Hepatocyte (in vitro differentiated cells): ENCODE results near the gene GADD45B. TPM values are rescaled to one million over a fixed set of nuclear protein-coding genes. Genes with fewer than 3 reads are reported as not detected.

ENCODE experiments used
- DNase-seq: peaks from one replicate; pipeline ENCODE4 v3.0.0-alpha.2; 2016; ENCODE audit warnings: low spot score
- H2AFZ ChIP-seq: fragments of 200-600 bp; sonication (generic); 2 replicates; pipeline ENCODE4 v1.6.0; 2016; ENCODE audit warnings: antibody characterized with exemption, mild to moderate bottlenecking
- H3K27ac ChIP-seq: fragments of 200-600 bp; sonication (generic); 2 replicates; pipeline ENCODE4 v1.5.1; 2016; ENCODE audit warnings: mild to moderate bottlenecking
- H3K27me3 ChIP-seq: fragments of 200-600 bp; sonication (generic); 2 replicates; pipeline ENCODE4 v1.6.1; 2016
- H3K36me3 ChIP-seq: fragments of 200-600 bp; sonication (generic); replicated peaks from 2 replicates; pipeline ENCODE4 v1.5.1; 2016; ENCODE audit warnings: low read depth; ENCODE audit not compliant: insufficient read depth
- H3K4me1 ChIP-seq: fragments of 200-600 bp; sonication (generic); 2 replicates; pipeline ENCODE4 v1.5.1; 2016; ENCODE audit warnings: mild to moderate bottlenecking, moderate library complexity; ENCODE audit not compliant: insufficient read depth
- H3K4me2 ChIP-seq: fragments of 200-600 bp; sonication (generic); 2 replicates; pipeline ENCODE4 v1.6.0; 2016
- H3K4me3 ChIP-seq: fragments of 200-600 bp; sonication (generic); 2 replicates; pipeline ENCODE4 v1.5.1; 2016; ENCODE audit warnings: mild to moderate bottlenecking
- H3K79me2 ChIP-seq: fragments of 200-600 bp; sonication (generic); 2 replicates; pipeline ENCODE4 v1.6.0; 2017; ENCODE audit warnings: mild to moderate bottlenecking
- H3K9me2 ChIP-seq: fragments of 200-600 bp; sonication (generic); replicated peaks from 2 replicates; pipeline ENCODE4 v1.6.0; 2017; ENCODE audit warnings: mild to moderate bottlenecking; ENCODE audit not compliant: insufficient read depth
- H3K9me3 ChIP-seq: fragments of 200-600 bp; sonication (generic); 2 replicates; pipeline ENCODE4 v1.5.1; 2016; ENCODE audit warnings: low read depth, mild to moderate bottlenecking
- H4K20me1 ChIP-seq: fragments of 200-600 bp; sonication (generic); 2 replicates; pipeline ENCODE4 v1.6.0; 2016; ENCODE audit warnings: mild to moderate bottlenecking; ENCODE audit not compliant: insufficient read depth, poor library complexity, severe bottlenecking
- CTCF ChIP-seq: fragments of 200-600 bp; sonication (generic); IDR thresholded peaks from 2 replicates; pipeline ENCODE4 v1.5.1; 2016; ENCODE audit warnings: antibody characterized with exemption, mild to moderate bottlenecking; ENCODE audit not compliant: poor library complexity
- EZH2 ChIP-seq: fragments of 200-600 bp; sonication (generic); IDR thresholded peaks from 2 replicates; pipeline ENCODE4 v1.6.1; 2016; ENCODE audit warnings: antibody characterized with exemption, mild to moderate bottlenecking, borderline replicate concordance
- EZH2phosphoT487 ChIP-seq: fragments of 200-600 bp; sonication (generic); IDR thresholded peaks from one replicate; pipeline ENCODE4 v1.6.1; 2018; ENCODE audit warnings: antibody characterized with exemption, mild to moderate bottlenecking, low read depth, moderate library complexity; ENCODE audit not compliant: unreplicated experiment, severe bottlenecking
- WGBS: methylation state at CpG from one replicate; pipeline ENCODE4 v1.1.6; 2016; ENCODE audit warnings: low lambda C conversion rate; ENCODE audit errors: missing lambda C conversion rate; 5-methylcytosine and 5-hydroxymethylcytosine counted together
- polyA plus RNA-seq: library from polyadenylated mRNA; unstranded; fragments of >200 nt; fragmentation: Nextera tagmentation; extraction: Ambion mirVana; gene quantifications from 2 replicates; pipeline ENCODE4 v1.2.1, GENCODE V29; 2016
- total RNA-seq: library from RNA; depleted of rRNA; stranded (reverse); fragments of >200 nt; gene quantifications from 2 replicates; pipeline ENCODE4 v1.2.3, GENCODE V29; 2014

Gene GADD45B
- total and polyA plus RNA-seq, 2 experiments from 2014 or later: 126 to 229 TPM

- Histone ChIP-seq H3K27ac (peak overlapping the region; percentile 68), H3K79me2 (no peaks in the 10 kb centered on the region), H3K4me1 (peaks cover 7% of the 10 kb centered on the region), H3K36me3 (no peaks in the 10 kb centered on the region), H3K4me2 (no peak overlapping the region), H3K4me3 (no peak overlapping the region), H2AFZ (no peak overlapping the region), H3K9me3 (no peaks in the 10 kb centered on the region), H4K20me1 (no peaks in the 10 kb centered on the region), H3K27me3 (no peaks in the 10 kb centered on the region), H3K9me2 (no peaks in the 10 kb centered on the region)
- TF ChIP-seq CTCF (no peak), EZH2 (no peak), EZH2phosphoT487 (no peak)
- DNase-seq: no peak
- 96% methylated on average over 16 of the region's 16 CpGs for WGBS
Observed at GRCh38 chr19:2524361-2524839, 48.5 kb downstream of the GADD45B start.

- Histone ChIP-seq H3K27me3 (no peaks in the 10 kb centered on the region), H3K36me3 (no peaks in the 10 kb centered on the region), H3K4me3 (no peak overlapping the region), H4K20me1 (no peaks in the 10 kb centered on the region), H3K4me1 (peaks cover 11% of the 10 kb centered on the region), H3K9me2 (no peaks in the 10 kb centered on the region), H3K4me2 (peak overlapping the region; percentile 69), H2AFZ (no peak overlapping the region), H3K9me3 (no peaks in the 10 kb centered on the region), H3K27ac (peak overlapping the region; percentile 8), H3K79me2 (no peaks in the 10 kb centered on the region)
- DNase-seq: peak; percentile 84
- TF ChIP-seq EZH2phosphoT487 (no peak), CTCF (no peak), EZH2 (no peak)
- 66% methylated on average over 45 of the region's 45 CpGs for WGBS
Observed at GRCh38 chr19:2524840-2525723, 49.2 kb downstream of the GADD45B start.

GRCh38 chr19:2527171-2527570 is 51.2 kb downstream of the GADD45B start:
- Histone ChIP-seq H3K4me2 (no peak overlapping the region), H2AFZ (no peak overlapping the region), H3K27ac (no peak overlapping the region), H3K79me2 (no peaks in the 10 kb centered on the region), H3K4me1 (peaks cover 13% of the 10 kb centered on the region), H3K9me3 (no peaks in the 10 kb centered on the region), H3K36me3 (no peaks in the 10 kb centered on the region), H3K4me3 (no peak overlapping the region), H3K27me3 (no peaks in the 10 kb centered on the region), H4K20me1 (no peaks in the 10 kb centered on the region), H3K9me2 (no peaks in the 10 kb centered on the region)
- no peak for DNase-seq
- TF ChIP-seq EZH2 (no peak), CTCF (no peak), EZH2phosphoT487 (no peak)
- 88% methylated on average over 14 of the region's 14 CpGs for WGBS
